Measurements from ENCODE around the gene COQ10A. TPM values are rescaled to one million over a fixed set of nuclear protein-coding genes. Genes with fewer than 3 reads are reported as not detected.
A peak's percentile ranks its signal among the peaks of the same experiment; 100 is the strongest.

COQ10A gene
- total and polyA plus RNA-seq, 9 of the 15 experiments (the other 6 are each of a cell fraction or from before 2014, with no cell fraction given) = 3.1 to 26.4 (median 12.7) TPM

- H3K9me3 ChIP-seq (replicated peaks; ENCODE audit: control insufficient read depth, insufficient read depth, low read depth, low read length) = no peaks in the 10 kb centered on the region
- no peaks in the 10 kb centered on the region for H3K4me1 ChIP-seq (replicated peaks in 1 of 2; ENCODE audit: control insufficient read depth in 2 of 2, insufficient read depth in 2 of 2, low read length in 2 of 2)
- no peak for FAIRE-seq
- intact Hi-C loops (cut with micrococcal nuclease) (no loop called here), in situ Hi-C loops (cut with MboI) (no loop called here)
- no peaks in the 10 kb centered on the region for H3K9me1 ChIP-seq (ENCODE audit: control insufficient read depth, insufficient read depth, low read length)
- no peak overlapping the region for H3K9ac ChIP-seq (ENCODE audit: insufficient read depth in 1 of 2, low read depth in 2 of 2, low read length in 2 of 2)
- no TSS peak for BruUV-seq (replicated peaks)
- ATAC-seq = no peak
- WGBS (ENCODE audit: insufficient coverage, low coverage, missing lambda C conversion rate) = 100% methylated on average over 2 of the region's 2 CpGs
- H3K27me3 ChIP-seq (ENCODE audit: control insufficient read depth in 2 of 2, insufficient read depth in 2 of 2, low read length in 2 of 2) = no peaks in the 10 kb centered on the region
- DNase-seq (ENCODE audit: extremely low read depth in 1 of 4, low spot score in 3 of 4) = no peak
- POLR2A ChIA-PET = no interaction called here
- H3K4me2 ChIP-seq (ENCODE audit: insufficient read depth, low read length) = no peak overlapping the region
- no peak overlapping the region for H3K4me3 ChIP-seq
- H3K79me2 ChIP-seq (ENCODE audit: control insufficient read depth, insufficient read depth, low read length) = peaks cover 13% of the 10 kb centered on the region; the same call in 2 of the 3 replicates
- no peaks in the 10 kb centered on the region for H4K20me1 ChIP-seq (replicated peaks; ENCODE audit: control insufficient read depth, insufficient read depth, low read length)
- CTCF ChIA-PET (ENCODE audit: low intra/inter-chr PET ratio) = no interaction called here
- H3K27ac ChIP-seq (ENCODE audit: extremely low read depth, low read depth, low read length) = no peak overlapping the region
- no peak overlapping the region for H2AFZ ChIP-seq (ENCODE audit: low read depth, low read length)
- peaks cover 91% of the 10 kb centered on the region for H3K36me3 ChIP-seq (ENCODE audit: control insufficient read depth, insufficient read depth, low read length)
- no peak for TF ChIP-seq FOXA1 (IDR thresholded peaks at IDR 0.05; ENCODE audit: borderline replicate concordance)
- TF ChIP-seq C11orf30 (IDR thresholded peaks at IDR 0.05; ENCODE audit: low read depth) = peak; percentile 68
- TF ChIP-seq PTBP1 (IDR thresholded peaks at IDR 0.05; ENCODE audit: low read depth, low read length) = no peak
- TF ChIP-seq MTA1 (IDR thresholded peaks at IDR 0.05; ENCODE audit: borderline replicate concordance) = no peak
- TF ChIP-seq BCLAF1 (IDR thresholded peaks at IDR 0.05; ENCODE audit: borderline replicate concordance in 1 of 2, control insufficient read depth in 1 of 2, low read depth in 2 of 2, low read length in 1 of 2) = no peak
- no peak for TF ChIP-seq ZNF24 (IDR thresholded peaks at IDR 0.05)
- no peak for TF ChIP-seq CHAMP1 (IDR thresholded peaks at IDR 0.05)
- TF ChIP-seq ZKSCAN1 (IDR thresholded peaks at IDR 0.05; ENCODE audit: low read depth, low read length) = no peak
- TF ChIP-seq ZKSCAN3 (CRISPR knock-in tag; IDR thresholded peaks at IDR 0.05) = no peak
- peak; percentile 63 for TF ChIP-seq MAFK (IDR thresholded peaks at IDR 0.05; ENCODE audit: low read length)
- no peak for TF ChIP-seq ZNF707 (CRISPR knock-in tag; conservative IDR thresholded peaks at IDR 0.05)
- TF ChIP-seq CTBP1 (IDR thresholded peaks at IDR 0.05; ENCODE audit: borderline replicate concordance) = no peak
- no peak for TF ChIP-seq ZFX (CRISPR knock-in tag; IDR thresholded peaks at IDR 0.05)
- peak; percentile 90 for TF ChIP-seq ZNF316 (IDR thresholded peaks at IDR 0.05)
- no peak for TF ChIP-seq CLOCK (CRISPR knock-in tag; IDR thresholded peaks at IDR 0.05; ENCODE audit: borderline replicate concordance)
- TF ChIP-seq SRF (CRISPR knock-in tag; IDR thresholded peaks at IDR 0.05) = no peak
- peak; percentile 74 for TF ChIP-seq MAFF (IDR thresholded peaks at IDR 0.05; ENCODE audit: low read length)
Observed at GRCh38 chr12:56282579-56282978, 15.8 kb downstream of the COQ10A start.

Measured in K562 (cell line).